Stimulated activated CD4-positive, alpha-beta T cell treated with anti-CD3 and anti-CD28 coated beads, TNF-alpha, amount 100 ng/mL, for 1 hour (primary cell): Measurements from ENCODE around the gene ZNF407.
A peak's percentile ranks its signal among the peaks of the same experiment; 100 is the strongest.
"Not testable (repeated sequence)": the region's sequence is repeated elsewhere in the genome, so short reads cannot be mapped to it uniquely, and the experiment has no call there.

Experiments used
- DNase-seq, 3 donors: peaks; one replicate each; pipeline ENCODE4 v3.0.0-alpha.2; 2020; ENCODE audit warnings: low read depth in 3 of 3, low spot score in 1 of 3

ZNF407 gene

GRCh38 chr18:74597662-74598349 is at the start of gene ZNF407:
TSS of gene ZNF407 (plus strand) at chr18:74597870. CDS start at chr18:74631020, 33,150 bp downstream.
- DNase-seq = peak; percentile 56 to 69 (median 68)

GRCh38 chr18:74549591-74550104 is 48.0 kb upstream of the ZNF407 start:
- DNase-seq = no peak

GRCh38 chr18:74550886-74551285 is 46.8 kb upstream of the ZNF407 start:
- no peak for DNase-seq

- DNase-seq = no peak
Measured at GRCh38 chr18:74551452-74551851, 46.2 kb upstream of the ZNF407 start.

- DNase-seq = peak; percentile 18 to 64 (median 48)
Measured at GRCh38 chr18:74551936-74552555, 45.6 kb upstream of the ZNF407 start.

GRCh38 chr18:74556126-74556525 is 41.5 kb upstream of the ZNF407 start:
- no peak for DNase-seq

- no peak for DNase-seq
Measured at GRCh38 chr18:74558096-74558495, 39.6 kb upstream of the ZNF407 start.

- no peak for DNase-seq
Measured at GRCh38 chr18:74562131-74562730, 35.4 kb upstream of the ZNF407 start.

GRCh38 chr18:74562775-74563174 is 34.9 kb upstream of the ZNF407 start:
- DNase-seq = no peak

- no peak for DNase-seq
Measured at GRCh38 chr18:74563999-74564398, 33.7 kb upstream of the ZNF407 start.

- DNase-seq = not testable (repeated sequence)
Measured at GRCh38 chr18:74565164-74565563, 32.5 kb upstream of the ZNF407 start.

- DNase-seq = not testable (repeated sequence)
Measured at GRCh38 chr18:74565993-74566392, 31.7 kb upstream of the ZNF407 start.

- DNase-seq = no peak
Measured at GRCh38 chr18:74567822-74568221, 29.8 kb upstream of the ZNF407 start.

- DNase-seq = no peak
Measured at GRCh38 chr18:74569401-74569800, 28.3 kb upstream of the ZNF407 start.

- no peak for DNase-seq
Measured at GRCh38 chr18:74570266-74570665, 27.4 kb upstream of the ZNF407 start.

- no peak for DNase-seq
Measured at GRCh38 chr18:74571895-74572680, 25.6 kb upstream of the ZNF407 start.

- DNase-seq = no peak
Measured at GRCh38 chr18:74573053-74573452, 24.6 kb upstream of the ZNF407 start.

- no peak for DNase-seq
Measured at GRCh38 chr18:74574916-74575315, 22.8 kb upstream of the ZNF407 start.

GRCh38 chr18:74577019-74577418 is 20.7 kb upstream of the ZNF407 start:
- no peak for DNase-seq

GRCh38 chr18:74579496-74580065 is 18.1 kb upstream of the ZNF407 start:
- DNase-seq = no peak

- DNase-seq = no peak
Measured at GRCh38 chr18:74582642-74583041, 15.0 kb upstream of the ZNF407 start.
